Testis (tissue), 2 donors: ENCODE results near the gene MRPL12.

ENCODE experiments used
- POLR2A ChIP-seq: fragments of 450-650 bp; IDR thresholded peaks from one replicate; pipeline ENCODE4 v1.6.1; 2017; ENCODE audit warnings: antibody characterized with exemption, mild to moderate bottlenecking, moderate library complexity
- TF ChIP-seq, protein P1 (sequence below), 3 experiments: fragments of 450-650 bp in 2 of 3; fragments of 200-600 bp in 1 of 3; sonication (generic) in 1 of 3; IDR thresholded peaks; one replicate each; pipeline ENCODE4 v1.5.1; 2016 to 2019; ENCODE audit warnings: antibody characterized with exemption in 3 of 3, mild to moderate bottlenecking in 2 of 3, moderate library complexity in 1 of 3

DNA sequence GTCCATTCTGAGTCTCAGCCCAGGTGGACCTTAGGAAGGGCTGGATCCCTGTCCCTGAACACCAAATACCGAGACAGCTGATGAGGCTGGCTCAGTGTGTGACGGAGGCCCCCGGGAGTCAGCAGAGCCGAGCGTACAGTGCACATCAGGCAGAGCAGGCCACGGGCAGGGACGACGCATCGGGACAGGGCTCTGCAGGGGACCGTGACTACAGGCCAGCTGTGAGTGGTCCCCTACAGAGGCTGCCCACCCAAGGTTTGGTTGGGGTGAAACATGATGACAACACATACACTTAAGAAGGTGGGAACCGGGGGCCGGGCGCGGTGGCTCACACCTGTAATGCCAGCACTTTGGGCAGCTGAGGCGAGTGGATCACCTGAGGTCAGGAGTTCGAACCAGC is 30.2 kb upstream of the MRPL12 start:
- TF ChIP-seq, protein P1, sequence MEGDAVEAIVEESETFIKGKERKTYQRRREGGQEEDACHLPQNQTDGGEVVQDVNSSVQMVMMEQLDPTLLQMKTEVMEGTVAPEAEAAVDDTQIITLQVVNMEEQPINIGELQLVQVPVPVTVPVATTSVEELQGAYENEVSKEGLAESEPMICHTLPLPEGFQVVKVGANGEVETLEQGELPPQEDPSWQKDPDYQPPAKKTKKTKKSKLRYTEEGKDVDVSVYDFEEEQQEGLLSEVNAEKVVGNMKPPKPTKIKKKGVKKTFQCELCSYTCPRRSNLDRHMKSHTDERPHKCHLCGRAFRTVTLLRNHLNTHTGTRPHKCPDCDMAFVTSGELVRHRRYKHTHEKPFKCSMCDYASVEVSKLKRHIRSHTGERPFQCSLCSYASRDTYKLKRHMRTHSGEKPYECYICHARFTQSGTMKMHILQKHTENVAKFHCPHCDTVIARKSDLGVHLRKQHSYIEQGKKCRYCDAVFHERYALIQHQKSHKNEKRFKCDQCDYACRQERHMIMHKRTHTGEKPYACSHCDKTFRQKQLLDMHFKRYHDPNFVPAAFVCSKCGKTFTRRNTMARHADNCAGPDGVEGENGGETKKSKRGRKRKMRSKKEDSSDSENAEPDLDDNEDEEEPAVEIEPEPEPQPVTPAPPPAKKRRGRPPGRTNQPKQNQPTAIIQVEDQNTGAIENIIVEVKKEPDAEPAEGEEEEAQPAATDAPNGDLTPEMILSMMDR (IDR thresholded peaks at IDR 0.05), result no peak
- no peak for TF ChIP-seq POLR2A
